Common myeloid progenitor, CD34-positive (primary cell): ENCODE measurements around the gene PLS3.
"Not testable (repeated sequence)": the region's sequence is repeated elsewhere in the genome, so short reads cannot be mapped to it uniquely, and the experiment has no call there.

Experiments
- CTCF ChIA-PET: fragments of 350-600 bp; sonication (Branson Sonifier 250); formaldehyde crosslinking; loops from one replicate; lab custom pipeline; 2021; ENCODE audit warnings: antibody characterized with exemption; lab: Charles Lee
- POLR2A ChIA-PET: fragments of 350-600 bp; sonication (Branson Sonifier 250); formaldehyde crosslinking; loops from one replicate; lab custom pipeline; 2021; ENCODE audit warnings: antibody characterized with exemption; lab: Charles Lee
- DNase-seq, 3 donors: peaks; one replicate each; pipeline versions ENCODE4 v3.0.0 to v3.0.0-alpha.2; 2013
- H3K27ac ChIP-seq, 2 experiments: 1 replicate in 1 of 2; 2 replicates in 1 of 2; pipeline ENCODE4 v1.7.0; 2013; ENCODE audit warnings: inconsistent platforms in 2 of 2, low read length in 2 of 2, mild to moderate bottlenecking in 2 of 2, low read depth in 1 of 2, moderate library complexity in 1 of 2; ENCODE audit not compliant: severe bottlenecking in 2 of 2, insufficient read depth in 1 of 2, poor library complexity in 1 of 2
- H3K27me3 ChIP-seq, 5 experiments: replicated peaks in 2 of 5; 1 replicate in 3 of 5; 2 replicates in 2 of 5; pipeline versions ENCODE4 v1.6.1 to v1.7.0; 2013; ENCODE audit warnings: low read length in 4 of 5, mild to moderate bottlenecking in 2 of 5, moderate library complexity in 2 of 5, inconsistent platforms in 1 of 5; ENCODE audit not compliant: insufficient read depth in 5 of 5, control insufficient read depth in 4 of 5
- H3K36me3 ChIP-seq, 4 experiments: 1 replicate in 2 of 4; 2 replicates in 2 of 4; pipeline versions ENCODE4 v1.6.1 to v1.7.0; 2013; ENCODE audit warnings: low read length in 3 of 4, control low read depth in 1 of 4, mild to moderate bottlenecking in 1 of 4; ENCODE audit not compliant: control insufficient read depth in 4 of 4, insufficient read depth in 4 of 4
- H3K4me1 ChIP-seq, 4 experiments: 1 replicate in 3 of 4; 2 replicates in 1 of 4; pipeline versions ENCODE4 v1.6.1 to v1.7.1; 2013; ENCODE audit warnings: low read length in 3 of 4, mild to moderate bottlenecking in 3 of 4, control low read depth in 1 of 4, inconsistent platforms in 1 of 4, moderate library complexity in 1 of 4; ENCODE audit not compliant: control insufficient read depth in 4 of 4, insufficient read depth in 4 of 4; ENCODE audit errors: control extremely low read depth in 1 of 4
- H3K4me3 ChIP-seq, 7 experiments: 1 replicate in 4 of 7; 2 replicates in 3 of 7; pipeline versions ENCODE4 v1.5.1 to v1.7.0; 2013; ENCODE audit warnings: mild to moderate bottlenecking in 7 of 7, low read length in 6 of 7, moderate library complexity in 6 of 7, inconsistent platforms in 2 of 7, low read depth in 2 of 7, control low read depth in 1 of 7; ENCODE audit not compliant: insufficient read depth in 4 of 7, control insufficient read depth in 1 of 7; ENCODE audit errors: extremely low read depth in 1 of 7
- H3K9me3 ChIP-seq, 5 experiments: 1 replicate in 4 of 5; 2 replicates in 1 of 5; pipeline versions ENCODE4 v1.6.1 to v1.7.1; 2013; ENCODE audit warnings: low read length in 4 of 5, mild to moderate bottlenecking in 2 of 5, inconsistent platforms in 1 of 5, low read depth in 1 of 5, moderate library complexity in 1 of 5; ENCODE audit not compliant: control insufficient read depth in 4 of 5, insufficient read depth in 2 of 5; ENCODE audit errors: control extremely low read depth in 1 of 5
- WGBS: methylation state at CpG from one replicate; pipeline ENCODE4 v1.1.5; 2013; ENCODE audit not compliant: insufficient coverage; 5-methylcytosine and 5-hydroxymethylcytosine counted together

Gene PLS3

DNA sequence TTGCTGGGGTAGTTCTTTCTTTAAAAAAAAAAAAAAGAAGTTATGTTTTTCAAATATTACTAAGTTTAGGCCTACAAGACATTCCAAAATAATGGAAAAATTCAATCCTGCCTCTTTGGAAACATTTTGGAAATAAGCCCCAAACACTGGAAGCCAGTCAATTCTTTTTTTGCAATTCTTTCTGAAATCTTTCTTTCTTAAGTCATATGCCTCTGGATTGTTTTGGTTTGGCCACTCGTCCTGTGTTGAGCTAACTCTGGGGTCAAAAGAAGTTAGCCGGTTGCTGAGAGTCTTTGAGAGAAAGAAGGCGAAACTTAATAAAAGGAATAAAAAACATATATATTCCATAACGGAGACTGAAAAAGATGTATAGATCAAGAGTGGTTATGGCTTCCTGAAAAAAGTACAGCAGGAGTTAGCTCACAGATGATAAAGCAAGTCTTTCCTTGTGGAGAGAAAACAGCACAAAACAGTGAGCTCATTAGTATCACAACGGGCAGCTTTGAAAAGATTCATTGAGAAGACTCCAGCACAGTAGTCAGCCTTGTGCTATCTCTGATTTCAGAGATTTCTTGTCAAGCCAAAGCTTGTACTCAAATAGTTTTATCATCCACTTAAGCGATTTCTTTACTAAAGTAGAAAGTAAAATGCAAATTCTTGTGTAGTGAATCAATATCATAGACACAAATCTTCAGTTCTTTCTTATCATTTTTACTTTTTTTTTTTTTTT lies 64.8 kb downstream of the PLS3 start:
- H3K27ac ChIP-seq: no peak overlapping the region

GRCh38 chrX:115630204-115630603 lies 69.2 kb downstream of the PLS3 start:
- CTCF ChIA-PET: interaction anchor here (1.0 kb wide), 1 partner anchor 11 kb away, joined by 3 read pairs; no protein-coding TSS in a partner anchor
- Histone ChIP-seq H3K27me3 (peaks cover 0 to 8% (median 0%) of the 10 kb centered on the region in 5 experiments), H3K27ac (no peak overlapping the region), H3K4me3 (no peak overlapping the region), H3K4me1 (no peaks in the 10 kb centered on the region), H3K9me3 (no peaks in the 10 kb centered on the region), H3K36me3 (no peaks in the 10 kb centered on the region)
- POLR2A ChIA-PET: no interaction called here
- WGBS: 80% methylated on average over 1 of the region's 2 CpGs
- DNase-seq: no peak

More for the DNA sequence above, 64.8 kb downstream of the PLS3 start:
- no peak for DNase-seq
- H3K36me3 ChIP-seq: no peaks in the 10 kb centered on the region
- H3K4me1 ChIP-seq: no peaks in the 10 kb centered on the region
- H3K4me3 ChIP-seq: no peak overlapping the region
- peaks cover 0 to 8% (median 0%) of the 10 kb centered on the region in 5 experiments for H3K27me3 ChIP-seq
- 100% methylated on average over 1 of the region's 6 CpGs for WGBS
- ChIA-PET CTCF (no interaction called here), POLR2A (no interaction called here)
- H3K9me3 ChIP-seq: no peaks in the 10 kb centered on the region

- Histone ChIP-seq H3K27ac (no peak overlapping the region), H3K4me1 (no peaks in the 10 kb centered on the region)
- 100% methylated on average over 1 of the region's 3 CpGs for WGBS
These were observed 71.5 kb downstream of the PLS3 start for GRCh38 chrX:115632455-115632854.

DNA sequence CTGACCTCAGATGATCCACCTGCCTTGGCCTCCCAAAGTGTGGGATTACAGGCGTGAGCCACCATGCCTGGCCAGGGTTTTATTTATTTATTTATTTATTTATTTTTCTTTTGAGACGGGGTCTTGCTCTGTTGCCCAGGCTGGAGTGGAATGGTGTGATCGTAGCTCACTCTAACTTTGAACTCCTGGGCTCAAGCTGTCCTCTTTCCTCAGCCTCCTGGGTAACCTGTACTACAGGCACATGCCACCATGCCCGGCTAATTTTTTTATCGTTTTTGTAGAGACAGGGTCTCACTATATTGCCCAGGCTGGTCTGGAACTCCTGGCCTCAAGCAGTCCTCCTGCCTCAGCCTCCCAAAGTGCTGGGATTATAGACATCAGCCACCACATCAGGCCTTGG lies 72.4 kb downstream of the PLS3 start:
- H3K36me3 ChIP-seq, H3K9me3 ChIP-seq, DNase-seq, H3K27ac ChIP-seq, H3K4me1 ChIP-seq, H3K27me3 ChIP-seq, H3K4me3 ChIP-seq, POLR2A ChIA-PET: not testable (repeated sequence)
- CTCF ChIA-PET: interaction anchor here (1.0 kb wide), 1 partner anchor 13 kb away, joined by 3 read pairs; no protein-coding TSS in a partner anchor
- 100% methylated on average over 3 of the region's 5 CpGs for WGBS

More at GRCh38 chrX:115632455-115632854, 71.5 kb downstream of the PLS3 start:
- no peaks in the 10 kb centered on the region for H3K9me3 ChIP-seq
- no peaks in the 10 kb centered on the region for H3K36me3 ChIP-seq
- ChIA-PET CTCF (no interaction called here), POLR2A (no interaction called here)
- H3K27me3 ChIP-seq: peaks cover 0 to 8% (median 0%) of the 10 kb centered on the region in 5 experiments
- no peak overlapping the region for H3K4me3 ChIP-seq
- no peak for DNase-seq

DNA sequence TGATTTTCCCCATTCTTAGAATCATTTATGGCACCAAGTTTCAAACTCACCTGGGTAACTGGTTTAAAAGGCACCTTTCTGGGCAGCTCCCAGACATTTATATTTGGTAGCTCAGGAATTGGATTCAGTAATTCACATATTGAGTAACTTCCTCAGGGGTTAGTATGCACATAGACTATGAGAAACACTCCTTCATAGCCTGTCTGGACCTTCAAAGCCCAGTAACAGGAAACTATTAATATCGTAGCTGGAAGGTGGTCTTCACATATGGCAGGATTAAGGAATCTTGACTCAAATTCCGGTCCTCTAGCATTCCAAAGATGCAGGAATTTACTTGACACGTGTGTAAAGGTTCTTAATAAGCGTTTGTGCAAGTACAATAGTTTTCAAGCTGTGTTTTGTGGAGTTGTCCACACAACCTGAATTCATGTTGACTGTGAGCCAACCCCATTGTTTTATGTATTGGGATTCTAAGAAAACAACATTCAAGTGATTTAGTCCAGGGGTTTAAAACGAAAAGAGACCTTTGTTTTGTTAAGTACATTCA lies 78.4 kb downstream of the PLS3 start:
- Histone ChIP-seq H3K36me3 (no peaks in the 10 kb centered on the region), H3K27ac (no peak overlapping the region), H3K9me3 (no peaks in the 10 kb centered on the region), H3K4me3 (no peak overlapping the region), H3K27me3 (peaks cover 0 to 3% (median 0%) of the 10 kb centered on the region in 5 experiments), H3K4me1 (no peaks in the 10 kb centered on the region)
- no peak for DNase-seq
- WGBS: 49% methylated on average over 4 of the region's 5 CpGs
- CTCF ChIA-PET: interaction anchor here (0.8 to 1.1 kb wide), 3 partner anchors 76 to 308 kb away, joined by 3 to 4 read pairs (median 3); no protein-coding TSS in a partner anchor
- POLR2A ChIA-PET: no interaction called here

DNA sequence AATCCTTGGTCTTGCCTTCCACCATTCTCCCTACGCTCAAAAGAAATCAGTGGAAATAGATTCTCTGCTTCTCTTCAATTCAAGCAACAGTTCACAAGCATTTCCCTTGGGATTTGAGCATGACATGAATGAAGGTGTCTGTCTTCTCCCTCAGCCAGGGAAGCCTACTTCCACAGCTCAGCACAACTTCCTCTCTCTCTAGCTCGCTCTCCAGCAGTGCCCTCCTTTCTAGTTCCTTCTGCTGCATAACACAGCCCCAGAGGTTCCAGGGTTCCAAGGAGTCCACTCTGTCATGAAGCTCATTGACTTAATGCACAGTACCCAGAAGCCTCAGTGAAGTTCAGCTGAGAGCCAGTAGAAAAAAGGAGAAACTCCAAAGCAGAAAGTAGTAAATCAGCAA lies 81.3 kb downstream of the PLS3 start:
- H3K27ac ChIP-seq: no peak overlapping the region
- H3K4me3 ChIP-seq: no peak overlapping the region
- ChIA-PET POLR2A (no interaction called here), CTCF (interaction anchor here (1.0 to 2.8 kb wide), 13 partner anchors 10 to 419 kb away, joined by 3 to 24 read pairs (median 4); no protein-coding TSS in a partner anchor)
- no peaks in the 10 kb centered on the region for H3K9me3 ChIP-seq
- DNase-seq: peak in 2 of 3 donors; percentile 8 to 20
- WGBS: no CpG with 5 or more reads among the region's 2 CpGs
- H3K36me3 ChIP-seq: peaks cover 0 to under 1% (median 0%) of the 10 kb centered on the region in 4 experiments
- peaks cover 0 to 6% (median 0%) of the 10 kb centered on the region in 5 experiments for H3K27me3 ChIP-seq
- H3K4me1 ChIP-seq: no peaks in the 10 kb centered on the region
